ENCODE results near the gene SMIM43.

Gene SMIM43

GRCh38 chr4:121791481-121791880, 26.5 kb upstream of the SMIM43 start:
- no peak for DNase-seq (ENCODE audit: low read depth)
- no peak overlapping the region for H3K4me3 ChIP-seq (ENCODE audit: low read depth, low read length)
- TF ChIP-seq CTCF (IDR thresholded peaks at IDR 0.05; ENCODE audit: insufficient read depth, low read depth, low read length, missing control alignments) = no peak

GRCh38 chr4:121790976-121791375, 26.0 kb upstream of the SMIM43 start:
- TF ChIP-seq CTCF (IDR thresholded peaks at IDR 0.05; ENCODE audit: insufficient read depth, low read depth, low read length, missing control alignments) = no peak
- no peak overlapping the region for H3K4me3 ChIP-seq (ENCODE audit: low read depth, low read length)
- DNase-seq (ENCODE audit: low read depth) = no peak

GRCh38 chr4:121789960-121790829, 25.2 kb upstream of the SMIM43 start:
- no peak for DNase-seq (ENCODE audit: low read depth)
- H3K4me3 ChIP-seq (ENCODE audit: low read depth, low read length) = no peak overlapping the region
- TF ChIP-seq CTCF (IDR thresholded peaks at IDR 0.05; ENCODE audit: insufficient read depth, low read depth, low read length, missing control alignments) = no peak

GRCh38 chr4:121789455-121789854, 24.5 kb upstream of the SMIM43 start:
- TF ChIP-seq CTCF (IDR thresholded peaks at IDR 0.05; ENCODE audit: insufficient read depth, low read depth, low read length, missing control alignments) = no peak
- H3K4me3 ChIP-seq (ENCODE audit: low read depth, low read length) = no peak overlapping the region
- no peak for DNase-seq (ENCODE audit: low read depth)

- no peak overlapping the region for H3K4me3 ChIP-seq (ENCODE audit: low read depth, low read length)
- TF ChIP-seq CTCF (IDR thresholded peaks at IDR 0.05; ENCODE audit: insufficient read depth, low read depth, low read length, missing control alignments) = no peak
- peak; percentile 68 for DNase-seq (ENCODE audit: low read depth)
Measured at GRCh38 chr4:121788896-121789295, 23.9 kb upstream of the SMIM43 start.

GRCh38 chr4:121786221-121786620, 21.3 kb upstream of the SMIM43 start:
- DNase-seq (ENCODE audit: low read depth) = no peak

More at GRCh38 chr4:121786221-121786620, 21.3 kb upstream of the SMIM43 start:
- TF ChIP-seq CTCF (IDR thresholded peaks at IDR 0.05; ENCODE audit: insufficient read depth, low read depth, low read length, missing control alignments) = no peak
- H3K4me3 ChIP-seq (ENCODE audit: low read depth, low read length) = no peak overlapping the region
